Measurements from ENCODE around the gene LRRC37A3.
"Not testable (repeated sequence)": the region's sequence is repeated elsewhere in the genome, so short reads cannot be mapped to it uniquely, and the experiment has no call there.

LRRC37A3 gene

GRCh38 chr17:64830631-64831040 lies 88.6 kb downstream of the LRRC37A3 start:
- not testable (repeated sequence) for DNase-seq (ENCODE audit: low spot score)

- DNase-seq (ENCODE audit: low spot score) = not testable (repeated sequence)
Observed at GRCh38 chr17:64829824-64830630, 89.3 kb downstream of the LRRC37A3 start.

GRCh38 chr17:64829068-64829467 lies 90.2 kb downstream of the LRRC37A3 start:
- not testable (repeated sequence) for DNase-seq (ENCODE audit: low spot score)

- not testable (repeated sequence) for DNase-seq (ENCODE audit: low spot score)
Observed at GRCh38 chr17:64818904-64819303, 100.4 kb downstream of the LRRC37A3 start.

- not testable (repeated sequence) for DNase-seq (ENCODE audit: low spot score)
Observed at GRCh38 chr17:64815833-64816198, 103.5 kb downstream of the LRRC37A3 start.

GRCh38 chr17:64814993-64815832 lies 104.1 kb downstream of the LRRC37A3 start:
- not testable (repeated sequence) for DNase-seq (ENCODE audit: low spot score)

GRCh38 chr17:64808178-64808977 lies 110.9 kb downstream of the LRRC37A3 start:
- peak; percentile 92 for DNase-seq (ENCODE audit: low spot score)
